GM19023 (cell line): Measurements from ENCODE around the gene DOC2B.

ENCODE experiments used
- ATAC-seq: cut with Tn5 transposase; IDR thresholded peaks from one replicate; pipeline ENCODE4 v1.9.1; 2021; ENCODE audit warnings: mild to moderate bottlenecking, moderate library complexity; ENCODE audit not compliant: unreplicated experiment

The DOC2B gene

GRCh38 chr17:164303-165235 lies 16.9 kb downstream of the DOC2B start:
- no peak for ATAC-seq

GRCh38 chr17:163514-164098 lies 17.8 kb downstream of the DOC2B start:
- no peak for ATAC-seq

- ATAC-seq = no peak
These were observed 18.8 kb downstream of the DOC2B start for GRCh38 chr17:162689-163088.

GRCh38 chr17:161481-161880 lies 20.0 kb downstream of the DOC2B start:
- ATAC-seq = no peak

GRCh38 chr17:160336-160735 lies 21.1 kb downstream of the DOC2B start:
- ATAC-seq = no peak

- no peak for ATAC-seq
These were observed 21.8 kb downstream of the DOC2B start for GRCh38 chr17:159609-160008.

GRCh38 chr17:158379-158778 lies 23.1 kb downstream of the DOC2B start:
- ATAC-seq = no peak

- no peak for ATAC-seq
These were observed 23.5 kb downstream of the DOC2B start for GRCh38 chr17:157901-158300.

- ATAC-seq = no peak
These were observed 24.5 kb downstream of the DOC2B start for GRCh38 chr17:156946-157345.

- no peak for ATAC-seq
These were observed 25.3 kb downstream of the DOC2B start for GRCh38 chr17:156094-156621.

GRCh38 chr17:155576-155975 lies 25.9 kb downstream of the DOC2B start:
- no peak for ATAC-seq

- ATAC-seq = no peak
These were observed 27.6 kb downstream of the DOC2B start for GRCh38 chr17:153851-154250.

- ATAC-seq = no peak
These were observed 28.5 kb downstream of the DOC2B start for GRCh38 chr17:152860-153420.

- ATAC-seq = no peak
These were observed 29.3 kb downstream of the DOC2B start for GRCh38 chr17:151886-152859.

GRCh38 chr17:151004-151403 lies 30.4 kb downstream of the DOC2B start:
- no peak for ATAC-seq

GRCh38 chr17:149897-150584 lies 31.4 kb downstream of the DOC2B start:
- no peak for ATAC-seq

- ATAC-seq = no peak
These were observed 32.2 kb downstream of the DOC2B start for GRCh38 chr17:149231-149630.

- ATAC-seq = no peak
These were observed 32.7 kb downstream of the DOC2B start for GRCh38 chr17:148757-149156.

- no peak for ATAC-seq
These were observed 33.4 kb downstream of the DOC2B start for GRCh38 chr17:147796-148740.
